GM13976 (cell line): ENCODE measurements around the gene ABCG4.

ENCODE experiments used
- DNase-seq: peaks from one replicate; pipeline ENCODE4 v3.0.0; 2012; ENCODE audit warnings: low spot score
- CTCF ChIP-seq: IDR thresholded peaks from 2 replicates; pipeline ENCODE4 v1.5.1; 2012; ENCODE audit warnings: borderline replicate concordance, mild to moderate bottlenecking; ENCODE audit not compliant: insufficient read depth; ENCODE audit errors: extremely low read depth, missing control alignments, control extremely low read depth
- in situ Hi-C: fragments of 300-500 bp; cut with MboI; formaldehyde crosslinking; loops from one replicate; pipeline ENCODE4 v1.12.0; 2022; ENCODE audit warnings: low sequenced_read_pairs, mixed read lengths, inconsistent platforms; ENCODE audit not compliant: unreplicated experiment

The ABCG4 gene

GRCh38 chr11:119116235-119116594 is 32.6 kb upstream of the ABCG4 start:
- no peak for TF ChIP-seq CTCF
- in situ Hi-C loops, result no loop called here
- DNase-seq, result no peak

- in situ Hi-C loops, result no loop called here
- no peak for TF ChIP-seq CTCF
These were observed 32.3 kb upstream of the ABCG4 start for GRCh38 chr11:119116601-119117000.

GRCh38 chr11:119117004-119117706 is 31.7 kb upstream of the ABCG4 start:
- in situ Hi-C loops, result no loop called here
- TF ChIP-seq CTCF, result no peak
- no peak for DNase-seq

More at GRCh38 chr11:119116601-119117000, 32.3 kb upstream of the ABCG4 start:
- DNase-seq, result no peak

GRCh38 chr11:119118227-119118626 is 30.6 kb upstream of the ABCG4 start:
- DNase-seq, result no peak
- no peak for TF ChIP-seq CTCF
- in situ Hi-C loops, result no loop called here

- in situ Hi-C loops, result no loop called here
- no peak for DNase-seq
- TF ChIP-seq CTCF, result no peak
These were observed 29.9 kb upstream of the ABCG4 start for GRCh38 chr11:119118946-119119345.

GRCh38 chr11:119120639-119121007 is 28.2 kb upstream of the ABCG4 start:
- no peak for DNase-seq
- in situ Hi-C loops, result no loop called here

More at GRCh38 chr11:119120639-119121007, 28.2 kb upstream of the ABCG4 start:
- no peak for TF ChIP-seq CTCF
